ENCODE results near the gene TMEM198. TPM values are rescaled to one million over a fixed set of nuclear protein-coding genes. Genes with fewer than 3 reads are reported as not detected.
A peak's percentile ranks its signal among the peaks of the same experiment; 100 is the strongest.

Gene TMEM198
- total and polyA plus RNA-seq, 2 donors (not counting 1 experiment from before 2014, with no cell fraction given): 0.39 to 1.1 TPM

GRCh38 chr2:219553168-219553417, 9.3 kb downstream of the TMEM198 start:
- Histone ChIP-seq H2AFZ (ENCODE audit: insufficient read depth, low read depth, low read length, poor library complexity, severe bottlenecking) (peak overlapping the region; percentile 64), H3K79me2 (ENCODE audit: control insufficient read depth, insufficient read depth, low read length) (no peaks in the 10 kb centered on the region), H3K9me3 (ENCODE audit: control extremely low read depth in 1 of 3, control insufficient read depth in 2 of 3, insufficient read depth in 1 of 3, low read length in 2 of 3) (peaks cover 0 to 37% (median 0%) of the 10 kb centered on the region in 3 donors), H3K9ac (ENCODE audit: low read length) (peak overlapping the region; percentile 41), H3K27me3 (replicated peaks in 1 of 4; ENCODE audit: control extremely low read depth in 1 of 4, control insufficient read depth in 3 of 4, insufficient read depth in 4 of 4, low read length in 3 of 4) (peaks cover 0 to 70% (median 23%) of the 10 kb centered on the region in 4 experiments), H4K20me1 (ENCODE audit: control insufficient read depth, insufficient read depth, low read length, poor library complexity, severe bottlenecking) (no peaks in the 10 kb centered on the region), H3K4me3 (ENCODE audit: control extremely low read depth in 1 of 5, extremely low read depth in 1 of 5, insufficient read depth in 1 of 5, low read depth in 2 of 5, low read length in 4 of 5) (peak overlapping the region in 3 of 5 experiments; percentile 45 to 52 (median 46)), H3K4me2 (replicated peaks; ENCODE audit: low read depth, low read length, poor library complexity, severe bottlenecking) (peak overlapping the region; percentile 98), H3K4me1 (ENCODE audit: control insufficient read depth in 2 of 2, insufficient read depth in 2 of 2, low read length in 2 of 2) (peaks cover 20 to 30% of the 10 kb centered on the region in 2 donors), H3K36me3 (replicated peaks in 1 of 2; ENCODE audit: control extremely low read depth in 1 of 2, control insufficient read depth in 1 of 2, extremely low read depth in 1 of 2, insufficient read depth in 2 of 2, low read length in 1 of 2) (no peaks in the 10 kb centered on the region), H3K27ac (ENCODE audit: low read length in 2 of 2) (no peak overlapping the region)
- Mint-ChIP-seq H3K27ac (no peak overlapping the region), H3K4me1 (peaks cover 14% of the 10 kb centered on the region), H3K27me3 (peaks cover 52% of the 10 kb centered on the region), H3K4me3 (peak overlapping the region; percentile 71), H3K9me3 (ENCODE audit: insufficient read depth) (no peaks in the 10 kb centered on the region)
- POLR2A ChIA-PET: interaction anchor here (1.9 kb wide), 1 partner anchor 10 kb away, joined by 4 read pairs; the partner anchor contains the start of genes CHPF and TMEM198
- TF ChIP-seq, protein P1, sequence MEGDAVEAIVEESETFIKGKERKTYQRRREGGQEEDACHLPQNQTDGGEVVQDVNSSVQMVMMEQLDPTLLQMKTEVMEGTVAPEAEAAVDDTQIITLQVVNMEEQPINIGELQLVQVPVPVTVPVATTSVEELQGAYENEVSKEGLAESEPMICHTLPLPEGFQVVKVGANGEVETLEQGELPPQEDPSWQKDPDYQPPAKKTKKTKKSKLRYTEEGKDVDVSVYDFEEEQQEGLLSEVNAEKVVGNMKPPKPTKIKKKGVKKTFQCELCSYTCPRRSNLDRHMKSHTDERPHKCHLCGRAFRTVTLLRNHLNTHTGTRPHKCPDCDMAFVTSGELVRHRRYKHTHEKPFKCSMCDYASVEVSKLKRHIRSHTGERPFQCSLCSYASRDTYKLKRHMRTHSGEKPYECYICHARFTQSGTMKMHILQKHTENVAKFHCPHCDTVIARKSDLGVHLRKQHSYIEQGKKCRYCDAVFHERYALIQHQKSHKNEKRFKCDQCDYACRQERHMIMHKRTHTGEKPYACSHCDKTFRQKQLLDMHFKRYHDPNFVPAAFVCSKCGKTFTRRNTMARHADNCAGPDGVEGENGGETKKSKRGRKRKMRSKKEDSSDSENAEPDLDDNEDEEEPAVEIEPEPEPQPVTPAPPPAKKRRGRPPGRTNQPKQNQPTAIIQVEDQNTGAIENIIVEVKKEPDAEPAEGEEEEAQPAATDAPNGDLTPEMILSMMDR (IDR thresholded peaks at IDR 0.05): no peak
- no peak for TF ChIP-seq EZH2 (IDR thresholded peaks at IDR 0.05; ENCODE audit: borderline replicate concordance, insufficient read depth, low read depth, low read length, poor library complexity, severe bottlenecking)
- intact Hi-C loops (cut with micrococcal nuclease): loop anchor here (2.0 kb wide), 1 partner anchor 44 kb away; the partner anchor contains the start of gene STK11IP
- CTCF ChIA-PET: interaction anchor here (1.0 kb wide), 1 partner anchor 8 kb away, joined by 5 read pairs; no protein-coding TSS in a partner anchor
- WGBS (ENCODE audit: insufficient coverage): 33% methylated on average over 7 of the region's 7 CpGs
- ATAC-seq (ENCODE audit: low read depth) (no peak), DNase-seq (no peak)

DNA sequence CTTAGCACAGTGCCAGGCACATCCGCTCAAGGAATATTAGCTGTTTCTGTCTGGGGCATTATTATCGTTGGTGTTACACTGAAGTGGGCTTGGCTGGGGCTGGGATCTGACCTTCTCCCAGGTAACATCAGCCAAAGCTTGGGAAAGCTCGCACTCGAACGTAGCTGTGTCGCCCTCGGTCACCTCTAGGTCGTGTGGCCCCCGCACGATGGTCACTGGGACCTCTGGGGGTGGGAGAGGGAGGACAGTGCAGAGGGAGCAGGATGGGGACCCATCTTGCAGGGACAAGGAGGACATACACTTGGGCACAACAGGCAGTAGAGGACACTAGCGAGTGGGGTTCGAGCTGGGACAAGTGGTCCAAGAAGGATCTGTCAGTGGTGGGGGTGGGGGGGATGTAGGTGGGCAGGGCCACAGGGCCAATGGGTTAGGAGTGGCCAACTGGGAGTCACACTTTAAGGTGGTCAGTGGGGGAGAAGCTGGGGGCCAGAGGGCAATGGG, 9.7 kb downstream of the TMEM198 start:
- no peak overlapping the region for H3K27ac Mint-ChIP-seq
- TF ChIP-seq, protein P1 (IDR thresholded peaks at IDR 0.05): no peak
- TF ChIP-seq EZH2 (IDR thresholded peaks at IDR 0.05; ENCODE audit: borderline replicate concordance, insufficient read depth, low read depth, low read length, poor library complexity, severe bottlenecking): no peak
- no peaks in the 10 kb centered on the region for H4K20me1 ChIP-seq (ENCODE audit: control insufficient read depth, insufficient read depth, low read length, poor library complexity, severe bottlenecking)
- H3K36me3 ChIP-seq (replicated peaks in 1 of 2; ENCODE audit: control extremely low read depth in 1 of 2, control insufficient read depth in 1 of 2, extremely low read depth in 1 of 2, insufficient read depth in 2 of 2, low read length in 1 of 2): no peaks in the 10 kb centered on the region
- H3K79me2 ChIP-seq (ENCODE audit: control insufficient read depth, insufficient read depth, low read length): no peaks in the 10 kb centered on the region
- H3K27me3 Mint-ChIP-seq: peaks cover 48% of the 10 kb centered on the region
- WGBS (ENCODE audit: insufficient coverage): 88% methylated on average over 12 of the region's 12 CpGs
- H3K4me3 ChIP-seq (ENCODE audit: control extremely low read depth in 1 of 5, extremely low read depth in 1 of 5, insufficient read depth in 1 of 5, low read depth in 2 of 5, low read length in 4 of 5): no peak overlapping the region
- peaks cover 0 to 37% (median 0%) of the 10 kb centered on the region in 3 donors for H3K9me3 ChIP-seq (ENCODE audit: control extremely low read depth in 1 of 3, control insufficient read depth in 2 of 3, insufficient read depth in 1 of 3, low read length in 2 of 3)
- ChIA-PET CTCF (interaction anchor here (0.7 kb wide), 1 partner anchor 10 kb away, joined by 3 read pairs; the partner anchor contains the start of genes CHPF and TMEM198), POLR2A (interaction anchor here (1.9 kb wide), 1 partner anchor 10 kb away, joined by 4 read pairs; the partner anchor contains the start of genes CHPF and TMEM198)
- peaks cover 20 to 30% of the 10 kb centered on the region in 2 donors for H3K4me1 ChIP-seq (ENCODE audit: control insufficient read depth in 2 of 2, insufficient read depth in 2 of 2, low read length in 2 of 2)
- no peak for DNase-seq
- peaks cover 14% of the 10 kb centered on the region for H3K4me1 Mint-ChIP-seq
- no peak overlapping the region for H3K9ac ChIP-seq (ENCODE audit: low read length)
- intact Hi-C loops (cut with micrococcal nuclease): loop anchor here (2.0 kb wide), 1 partner anchor 43 kb away; the partner anchor contains the start of gene STK11IP
- H3K27ac ChIP-seq (ENCODE audit: low read length in 2 of 2): no peak overlapping the region
- H3K27me3 ChIP-seq (replicated peaks in 1 of 4; ENCODE audit: control extremely low read depth in 1 of 4, control insufficient read depth in 3 of 4, insufficient read depth in 4 of 4, low read length in 3 of 4): peaks cover 0 to 71% (median 23%) of the 10 kb centered on the region in 4 experiments
- peak overlapping the region; percentile 98 for H3K4me2 ChIP-seq (replicated peaks; ENCODE audit: low read depth, low read length, poor library complexity, severe bottlenecking)
- no peaks in the 10 kb centered on the region for H3K9me3 Mint-ChIP-seq (ENCODE audit: insufficient read depth)
- H3K4me3 Mint-ChIP-seq: peak overlapping the region; percentile 71
- no peak for ATAC-seq (ENCODE audit: low read depth)
- no peak overlapping the region for H2AFZ ChIP-seq (ENCODE audit: insufficient read depth, low read depth, low read length, poor library complexity, severe bottlenecking)

All from B cell (primary cell).